Chondrocyte (in vitro differentiated cells): ENCODE results near the gene BMP8A. TPM values are rescaled to one million over a fixed set of nuclear protein-coding genes. Genes with fewer than 3 reads are reported as not detected.

Source experiments
- DNase-seq: peaks from one replicate; pipeline ENCODE4 v3.0.0; 2021; ENCODE audit warnings: mixed read lengths, low spot score
- H3K27ac Mint-ChIP-seq: one replicate; pipeline ENCODE4 v1.8.0; 2021; ENCODE audit warnings: mild to moderate bottlenecking, moderate library complexity, mixed read lengths; ENCODE audit not compliant: unreplicated experiment
- H3K27me3 Mint-ChIP-seq: 2 replicates; pipeline ENCODE4 v1.8.0; 2021; ENCODE audit warnings: low read depth, mixed read lengths
- H3K36me3 Mint-ChIP-seq: 2 replicates; pipeline ENCODE4 v1.8.0; 2021; ENCODE audit warnings: low read depth, mixed read lengths
- H3K4me1 Mint-ChIP-seq: 2 replicates; pipeline ENCODE4 v1.8.0; 2021; ENCODE audit warnings: low read depth, mild to moderate bottlenecking, mixed read lengths
- H3K4me3 Mint-ChIP-seq: one replicate; pipeline ENCODE4 v1.8.0; 2021; ENCODE audit warnings: mild to moderate bottlenecking, moderate library complexity, mixed read lengths; ENCODE audit not compliant: unreplicated experiment
- H3K9me3 Mint-ChIP-seq: 2 replicates; pipeline ENCODE4 v1.8.0; 2021; ENCODE audit warnings: low read depth, mixed read lengths
- CTCF ChIP-seq: fragments of 200-600 bp; sonication (generic); IDR thresholded peaks from 2 replicates; pipeline ENCODE4 v1.5.0; 2021; ENCODE audit warnings: antibody characterized with exemption, mild to moderate bottlenecking, moderate library complexity
- total RNA-seq: library from RNA; stranded (reverse); gene quantifications from 3 replicates; pipeline ENCODE4 v1.2.1, GENCODE V29; 2021

The BMP8A gene
- total RNA-seq, 1 donor from 2014 or later: 0.12 TPM

DNA sequence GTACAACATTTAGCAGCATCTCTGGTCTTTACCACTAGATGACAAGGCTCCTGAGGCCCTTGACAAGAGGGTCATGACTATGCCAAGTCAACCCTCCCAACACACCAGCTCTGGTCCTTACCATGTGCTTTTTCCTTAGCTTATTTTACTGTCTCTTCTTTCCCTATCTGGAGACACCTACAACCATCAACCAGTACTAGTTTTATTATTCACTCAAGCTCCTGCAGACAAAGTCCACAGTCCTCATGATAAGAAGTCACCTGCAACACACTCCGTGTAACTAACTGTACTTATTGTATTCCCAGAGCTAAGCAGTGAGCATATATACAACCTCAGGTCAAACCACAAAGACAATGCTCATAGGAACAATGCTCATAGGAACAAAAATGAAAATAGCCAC lies 69.8 kb downstream of the BMP8A start:
- H3K27ac Mint-ChIP-seq: no peak overlapping the region
- DNase-seq: no peak
- peaks cover 54% of the 10 kb centered on the region for H3K36me3 Mint-ChIP-seq
- TF ChIP-seq CTCF: no peak
- H3K4me3 Mint-ChIP-seq: no peak overlapping the region
- H3K4me1 Mint-ChIP-seq: no peaks in the 10 kb centered on the region
- H3K9me3 Mint-ChIP-seq: no peaks in the 10 kb centered on the region
- H3K27me3 Mint-ChIP-seq: no peaks in the 10 kb centered on the region

GRCh38 chr1:39562886-39563285 lies 71.5 kb downstream of the BMP8A start:
- no peaks in the 10 kb centered on the region for H3K4me1 Mint-ChIP-seq
- no peak overlapping the region for H3K4me3 Mint-ChIP-seq
- H3K9me3 Mint-ChIP-seq: no peaks in the 10 kb centered on the region
- no peak for DNase-seq
- no peaks in the 10 kb centered on the region for H3K27me3 Mint-ChIP-seq
- TF ChIP-seq CTCF: no peak
- H3K36me3 Mint-ChIP-seq: peaks cover 70% of the 10 kb centered on the region
- H3K27ac Mint-ChIP-seq: no peak overlapping the region

DNA sequence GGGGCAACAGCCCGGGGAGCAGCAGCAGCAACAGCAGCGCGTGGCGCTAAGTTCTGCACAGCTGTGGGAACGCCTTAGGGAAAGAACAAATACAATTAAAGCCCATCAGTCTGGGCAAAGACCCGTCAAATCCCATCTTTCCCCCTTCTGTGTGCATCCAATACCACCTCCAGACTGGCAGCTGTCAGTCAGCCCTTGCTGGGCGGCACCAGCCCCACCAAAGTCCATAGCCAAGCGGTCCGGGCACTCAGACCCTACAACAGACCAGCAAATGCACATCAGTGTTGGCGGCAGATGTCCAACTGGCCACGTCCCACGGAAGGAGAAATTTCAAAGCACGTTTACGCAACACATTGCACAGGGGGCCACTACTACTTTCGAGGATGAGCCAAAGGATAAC lies 72.2 kb downstream of the BMP8A start:
- DNase-seq: no peak
- peaks cover 70% of the 10 kb centered on the region for H3K36me3 Mint-ChIP-seq
- no peak overlapping the region for H3K4me3 Mint-ChIP-seq
- H3K27me3 Mint-ChIP-seq: no peaks in the 10 kb centered on the region
- no peaks in the 10 kb centered on the region for H3K4me1 Mint-ChIP-seq
- TF ChIP-seq CTCF: no peak
- H3K27ac Mint-ChIP-seq: no peak overlapping the region
- H3K9me3 Mint-ChIP-seq: no peaks in the 10 kb centered on the region

GRCh38 chr1:39564340-39564739 lies 72.9 kb downstream of the BMP8A start:
- no peaks in the 10 kb centered on the region for H3K4me1 Mint-ChIP-seq
- H3K27me3 Mint-ChIP-seq: no peaks in the 10 kb centered on the region
- peaks cover 68% of the 10 kb centered on the region for H3K36me3 Mint-ChIP-seq
- no peak overlapping the region for H3K27ac Mint-ChIP-seq
- DNase-seq: no peak
- TF ChIP-seq CTCF: no peak
- H3K4me3 Mint-ChIP-seq: no peak overlapping the region
- no peaks in the 10 kb centered on the region for H3K9me3 Mint-ChIP-seq

DNA sequence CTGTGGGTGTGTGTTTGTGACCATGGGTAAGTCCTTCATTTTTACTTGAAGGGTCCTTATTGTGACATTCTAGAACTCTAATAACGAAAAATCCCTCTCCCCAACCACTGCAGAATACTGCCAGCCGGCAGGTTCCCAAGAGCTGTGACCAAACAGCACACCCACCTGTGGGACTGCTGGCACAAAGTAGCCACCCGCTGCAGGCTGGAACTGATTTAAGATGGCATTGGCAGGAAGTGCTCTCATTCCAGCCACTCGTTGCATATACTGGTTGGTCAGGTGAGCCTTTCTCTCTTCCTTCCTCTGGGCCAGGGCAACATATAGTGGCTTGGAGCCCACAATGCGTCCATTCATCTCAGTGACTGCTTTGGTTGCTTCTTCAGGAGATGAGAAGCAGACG lies 73.5 kb downstream of the BMP8A start:
- peak overlapping the region; percentile 49 for H3K27ac Mint-ChIP-seq
- H3K9me3 Mint-ChIP-seq: no peaks in the 10 kb centered on the region
- peaks cover 72% of the 10 kb centered on the region for H3K36me3 Mint-ChIP-seq
- H3K4me3 Mint-ChIP-seq: no peak overlapping the region
- no peaks in the 10 kb centered on the region for H3K27me3 Mint-ChIP-seq
- DNase-seq: no peak
- no peak for TF ChIP-seq CTCF
- H3K4me1 Mint-ChIP-seq: no peaks in the 10 kb centered on the region
